Trophoblast cell (in vitro differentiated cells and primary cell): ENCODE results near the gene LAMA3.
"Not testable (repeated sequence)": the region's sequence is repeated elsewhere in the genome, so short reads cannot be mapped to it uniquely, and the experiment has no call there.

Experiments used
- DNase-seq, 2 donors: peaks; one replicate each; pipeline ENCODE4 v3.0.0-alpha.2; 2016
- H2AFZ ChIP-seq: 2 replicates; pipeline ENCODE4 v1.6.1; 2013; ENCODE audit warnings: low read length, moderate library complexity, mild to moderate bottlenecking; ENCODE audit not compliant: insufficient read depth, poor library complexity
- H2AK5ac ChIP-seq: 2 replicates; pipeline ENCODE4 v1.6.1; 2013; ENCODE audit warnings: mild to moderate bottlenecking, low read length
- H2BK120ac ChIP-seq: 2 replicates; pipeline ENCODE4 v1.6.1; 2013; ENCODE audit warnings: low read length, mild to moderate bottlenecking, moderate library complexity; ENCODE audit not compliant: insufficient read depth, poor library complexity
- H2BK12ac ChIP-seq: 2 replicates; pipeline ENCODE4 v1.6.1; 2013; ENCODE audit warnings: mild to moderate bottlenecking, low read length, moderate library complexity
- H2BK5ac ChIP-seq: 2 replicates; pipeline ENCODE4 v1.6.1; 2013; ENCODE audit warnings: low read length, low read depth, moderate library complexity, mild to moderate bottlenecking; ENCODE audit not compliant: poor library complexity
- H3K14ac ChIP-seq: 2 replicates; pipeline ENCODE4 v1.6.1; 2013; ENCODE audit warnings: mild to moderate bottlenecking, low read length
- H3K18ac ChIP-seq: 2 replicates; pipeline ENCODE4 v1.6.1; 2013; ENCODE audit warnings: mild to moderate bottlenecking, low read length
- H3K23ac ChIP-seq: 2 replicates; pipeline ENCODE4 v1.6.1; 2013; ENCODE audit warnings: low read length
- H3K27ac ChIP-seq: 2 replicates; pipeline ENCODE4 v1.5.1; 2013; ENCODE audit warnings: low read depth, mild to moderate bottlenecking, inconsistent platforms, low read length, moderate library complexity
- H3K27me3 ChIP-seq: 2 replicates; pipeline ENCODE4 v1.6.1; 2013; ENCODE audit warnings: inconsistent platforms, mild to moderate bottlenecking, low read length, moderate library complexity; ENCODE audit not compliant: insufficient read depth
- H3K36me3 ChIP-seq, 2 experiments: 1 replicate in 1 of 2; 2 replicates in 1 of 2; pipeline ENCODE4 v1.6.1; 2013; ENCODE audit warnings: low read length in 2 of 2, mild to moderate bottlenecking in 2 of 2, moderate library complexity in 1 of 2; ENCODE audit not compliant: insufficient read depth in 2 of 2, control insufficient read depth in 1 of 2
- H3K4ac ChIP-seq: 2 replicates; pipeline ENCODE4 v1.6.1; 2013; ENCODE audit warnings: low read depth, mild to moderate bottlenecking, low read length, moderate library complexity
- H3K4me1 ChIP-seq, 2 experiments: 1 replicate in 1 of 2; 2 replicates in 1 of 2; pipeline ENCODE4 v1.6.1; 2013; ENCODE audit warnings: low read length in 2 of 2, mild to moderate bottlenecking in 2 of 2, moderate library complexity in 1 of 2; ENCODE audit not compliant: insufficient read depth in 2 of 2, control insufficient read depth in 1 of 2
- H3K4me2 ChIP-seq: 2 replicates; pipeline ENCODE4 v1.6.1; 2013; ENCODE audit warnings: inconsistent platforms, mild to moderate bottlenecking, low read length, moderate library complexity
- H3K4me3 ChIP-seq: 2 replicates; pipeline ENCODE4 v1.5.1; 2013; ENCODE audit warnings: mild to moderate bottlenecking, low read depth, low read length, inconsistent platforms
- H3K79me1 ChIP-seq: one replicate; pipeline ENCODE4 v1.6.1; 2013; ENCODE audit warnings: low read length
- H3K79me2 ChIP-seq: 2 replicates; pipeline ENCODE4 v1.6.1; 2013; ENCODE audit warnings: low read length, mild to moderate bottlenecking; ENCODE audit not compliant: control insufficient read depth, insufficient read depth, poor library complexity
- H3K9ac ChIP-seq: 2 replicates; pipeline ENCODE4 v1.6.1; 2013; ENCODE audit warnings: mild to moderate bottlenecking, low read length
- H3K9me3 ChIP-seq: 2 replicates; pipeline ENCODE4 v1.6.1; 2013; ENCODE audit warnings: low read depth, mild to moderate bottlenecking, control low read depth, inconsistent platforms, low read length; ENCODE audit not compliant: insufficient read depth
- H4K12ac ChIP-seq: 2 replicates; pipeline ENCODE4 v1.6.1; 2013; ENCODE audit warnings: low read depth, mild to moderate bottlenecking, low read length, moderate library complexity
- H4K8ac ChIP-seq: 2 replicates; pipeline ENCODE4 v1.6.1; 2013; ENCODE audit warnings: low read depth, mild to moderate bottlenecking, low read length, moderate library complexity
- H4K91ac ChIP-seq: one replicate; pipeline ENCODE4 v1.6.1; 2013; ENCODE audit warnings: low read depth, mild to moderate bottlenecking, low read length, moderate library complexity
- whole genome bisulfite sequencing: extraction: QIAGEN DNeasy Blood & Tissue Kit; methylation state at CpG from one replicate; pipeline ENCODE4 v1.1.7; 2013; ENCODE audit warnings: missing lambda C conversion rate; ENCODE audit not compliant: insufficient read length, insufficient coverage; ENCODE audit errors: extremely low coverage; 5-methylcytosine and 5-hydroxymethylcytosine counted together

Gene LAMA3

GRCh38 chr18:23741967-23742366, 52.7 kb downstream of the LAMA3 start:
- not testable (repeated sequence) for H2BK5ac ChIP-seq, H3K79me2 ChIP-seq, H3K4me2 ChIP-seq, H3K9me3 ChIP-seq, H2BK120ac ChIP-seq, H4K91ac ChIP-seq, H3K4ac ChIP-seq, H3K79me1 ChIP-seq, H3K4me3 ChIP-seq, H2BK12ac ChIP-seq, H2AK5ac ChIP-seq, H3K18ac ChIP-seq, H3K27ac ChIP-seq, H4K12ac ChIP-seq, H2AFZ ChIP-seq, H3K36me3 ChIP-seq, H3K4me1 ChIP-seq, H3K27me3 ChIP-seq, H3K23ac ChIP-seq, H3K9ac ChIP-seq, DNase-seq, H3K14ac ChIP-seq, H4K8ac ChIP-seq
- WGBS = no CpG with 5 or more reads among the region's 6 CpGs

GRCh38 chr18:23743733-23744333, 54.6 kb downstream of the LAMA3 start:
- no peak overlapping the region for H3K27ac ChIP-seq
- no peaks in the 10 kb centered on the region for H3K9me3 ChIP-seq
- H3K4me1 ChIP-seq = no peaks in the 10 kb centered on the region
- no peak overlapping the region for H3K4me3 ChIP-seq
- no peak overlapping the region for H3K4me2 ChIP-seq
- no peaks in the 10 kb centered on the region for H3K79me1 ChIP-seq
- no peak overlapping the region for H3K18ac ChIP-seq
- no peaks in the 10 kb centered on the region for H3K27me3 ChIP-seq
- H3K79me2 ChIP-seq = no peaks in the 10 kb centered on the region
- no peak overlapping the region for H4K12ac ChIP-seq
- no peaks in the 10 kb centered on the region for H3K36me3 ChIP-seq
- no peak overlapping the region for H2AFZ ChIP-seq
- H2AK5ac ChIP-seq = no peak overlapping the region
- H2BK5ac ChIP-seq = no peak overlapping the region
- no peak overlapping the region for H3K14ac ChIP-seq
- no peak overlapping the region for H4K8ac ChIP-seq
- no peak overlapping the region for H3K23ac ChIP-seq
- H4K91ac ChIP-seq = no peak overlapping the region
- no peak overlapping the region for H3K4ac ChIP-seq
- H2BK12ac ChIP-seq = no peak overlapping the region
- H3K9ac ChIP-seq = no peak overlapping the region
- H2BK120ac ChIP-seq = no peak overlapping the region
- WGBS = no CpG with 5 or more reads among the region's 4 CpGs
- no peak for DNase-seq

GRCh38 chr18:23745366-23745765, 56.1 kb downstream of the LAMA3 start:
- Histone ChIP-seq H3K4me3 (no peak overlapping the region), H2BK12ac (no peak overlapping the region), H3K36me3 (no peaks in the 10 kb centered on the region), H2BK5ac (no peak overlapping the region), H3K18ac (no peak overlapping the region), H4K12ac (no peak overlapping the region), H3K4ac (no peak overlapping the region), H3K27me3 (no peaks in the 10 kb centered on the region), H4K8ac (no peak overlapping the region), H3K79me2 (no peaks in the 10 kb centered on the region), H3K79me1 (no peaks in the 10 kb centered on the region), H3K9ac (no peak overlapping the region), H3K4me1 (no peaks in the 10 kb centered on the region), H2AK5ac (no peak overlapping the region), H3K4me2 (no peak overlapping the region), H4K91ac (no peak overlapping the region), H2AFZ (no peak overlapping the region), H3K9me3 (no peaks in the 10 kb centered on the region), H3K27ac (no peak overlapping the region), H2BK120ac (no peak overlapping the region), H3K23ac (no peak overlapping the region), H3K14ac (no peak overlapping the region)
- DNase-seq = no peak
- no CpG with 5 or more reads among the region's 2 CpGs for WGBS

GRCh38 chr18:23746851-23747250, 57.6 kb downstream of the LAMA3 start:
- no peak for DNase-seq
- H2AFZ ChIP-seq = no peak overlapping the region
- no peaks in the 10 kb centered on the region for H3K79me1 ChIP-seq
- H4K12ac ChIP-seq = no peak overlapping the region
- no peaks in the 10 kb centered on the region for H3K9me3 ChIP-seq
- H3K4me1 ChIP-seq = no peaks in the 10 kb centered on the region
- no peak overlapping the region for H3K4me2 ChIP-seq
- H4K91ac ChIP-seq = no peak overlapping the region
- H3K14ac ChIP-seq = no peak overlapping the region
- no peaks in the 10 kb centered on the region for H3K79me2 ChIP-seq
- H3K23ac ChIP-seq = no peak overlapping the region
- H2AK5ac ChIP-seq = no peak overlapping the region
- H3K4ac ChIP-seq = no peak overlapping the region
- H3K36me3 ChIP-seq = no peaks in the 10 kb centered on the region
- no peak overlapping the region for H2BK12ac ChIP-seq
- no peak overlapping the region for H3K9ac ChIP-seq
- no peak overlapping the region for H4K8ac ChIP-seq
- WGBS = no CpG with 5 or more reads among the region's 4 CpGs
- no peak overlapping the region for H3K4me3 ChIP-seq
- H2BK5ac ChIP-seq = no peak overlapping the region
- no peaks in the 10 kb centered on the region for H3K27me3 ChIP-seq
- H2BK120ac ChIP-seq = no peak overlapping the region
- no peak overlapping the region for H3K18ac ChIP-seq
- no peak overlapping the region for H3K27ac ChIP-seq
